Transverse colon (tissue), 4 donors: ENCODE results near the gene PCBP3. TPM values are rescaled to one million over a fixed set of nuclear protein-coding genes. Genes with fewer than 3 reads are reported as not detected.
A peak's percentile ranks its signal among the peaks of the same experiment; 100 is the strongest.

Experiments
- DNase-seq: peaks from one replicate; pipeline ENCODE4 v3.0.0-alpha.2; 2019
- H3K27ac ChIP-seq, 4 donors: fragments of 200-600 bp; sonication (generic); 2 replicates each; pipeline ENCODE4 v1.5.1; 2016 to 2018; ENCODE audit warnings: inconsistent platforms in 4 of 4
- H3K27me3 ChIP-seq: fragments of 200-600 bp; sonication (generic); 2 replicates; pipeline ENCODE4 v1.5.1; 2017; ENCODE audit warnings: inconsistent platforms
- H3K36me3 ChIP-seq, 4 donors: fragments of 200-600 bp; sonication (generic); 2 replicates each; pipeline ENCODE4 v1.5.1; 2017 to 2019; ENCODE audit warnings: inconsistent platforms in 4 of 4
- H3K4me1 ChIP-seq, 4 donors: fragments of 200-600 bp; sonication (generic); 2 replicates each; pipeline ENCODE4 v1.5.1; 2017 to 2020; ENCODE audit warnings: inconsistent platforms in 4 of 4
- H3K4me3 ChIP-seq, 4 donors: fragments of 200-600 bp; sonication (generic); 1 replicate in 1 of 4; 2 replicates in 3 of 4; pipeline versions ENCODE4 v1.5.1 to v1.6.1; 2017 to 2019; ENCODE audit warnings: inconsistent platforms in 4 of 4
- H3K9me3 ChIP-seq, 2 donors: fragments of 200-600 bp; sonication (generic); 2 replicates each; pipeline ENCODE4 v1.5.1; 2017 to 2019; ENCODE audit warnings: inconsistent platforms in 2 of 2
- CTCF ChIP-seq, 5 experiments: fragments of 200-600 bp in 3 of 5; fragments of 450-650 bp in 2 of 5; sonication (generic) in 3 of 5; IDR thresholded peaks; 1 replicate in 2 of 5; 2 replicates in 3 of 5; pipeline ENCODE4 v1.5.1; 2016 to 2017; ENCODE audit warnings: antibody characterized with exemption in 5 of 5, inconsistent platforms in 3 of 5, mild to moderate bottlenecking in 2 of 5, moderate library complexity in 1 of 5
- EP300 ChIP-seq: sonication (generic); formaldehyde crosslinking; IDR thresholded peaks from one replicate; pipeline ENCODE4 v1.6.1; 2017; ENCODE audit warnings: antibody characterized with exemption, low read depth
- POLR2A ChIP-seq: fragments of 450-650 bp; IDR thresholded peaks from one replicate; pipeline ENCODE4 v1.6.1; 2016; ENCODE audit warnings: antibody characterized with exemption, mild to moderate bottlenecking, moderate library complexity
- POLR2AphosphoS5 ChIP-seq, 3 donors: sonication (generic); formaldehyde crosslinking; IDR thresholded peaks; one replicate each; pipeline ENCODE4 v1.6.1; 2016; ENCODE audit warnings: antibody characterized with exemption in 3 of 3
- WGBS, 2 donors: methylation state at CpG; one replicate each; pipeline ENCODE4 v1.1.5; 2018; ENCODE audit warnings: low coverage in 1 of 2; 5-methylcytosine and 5-hydroxymethylcytosine counted together
- in situ Hi-C, 4 donors: fragments of 200-750 bp; cut with MboI; loops; one replicate each; pipeline versions ENCODE4 v1.15.0 to v1.15.1; 2017; ENCODE audit warnings: low sequenced_read_pairs in 3 of 4, low pct_ligation_motif_present in 1 of 4, low pct_unique_long_range_greater_than_20kb in 1 of 4
- intact Hi-C: fragments of 100-400 bp; cut with DNase I; formaldehyde crosslinking; loops from one replicate; pipeline ENCODE4 v1.15.1; 2023; ENCODE audit warnings: low total_unique reads
- total RNA-seq, 4 donors: library from RNA; depleted of rRNA; stranded (reverse); fragments of >200 nt; gene quantifications; one replicate each; pipeline ENCODE4 v1.1.0, GENCODE V29; 2016

Gene PCBP3
- total RNA-seq, 4 donors from 2014 or later, result 0.80 to 7.8 (median 5.3) TPM

- DNase-seq, result no peak
- Histone ChIP-seq H3K27me3 (no peaks in the 10 kb centered on the region), H3K4me3 (no peak overlapping the region), H3K4me1 (peaks cover 0 to 5% (median 1%) of the 10 kb centered on the region in 4 donors), H3K36me3 (no peaks in the 10 kb centered on the region), H3K27ac (no peak overlapping the region), H3K9me3 (no peaks in the 10 kb centered on the region)
- intact Hi-C loops (no loop called here), in situ Hi-C loops (no loop called here)
- WGBS, 2 donors, result 83 to 90% methylated on average over 3 to 24 of the region's 24 CpGs
- TF ChIP-seq POLR2AphosphoS5 (IDR thresholded peaks at IDR 0.05), result no peak
- no peak for TF ChIP-seq CTCF (IDR thresholded peaks at IDR 0.05)
- no peak for TF ChIP-seq EP300
Measured at GRCh38 chr21:45834026-45834715, 190.6 kb downstream of the PCBP3 start.

DNA sequence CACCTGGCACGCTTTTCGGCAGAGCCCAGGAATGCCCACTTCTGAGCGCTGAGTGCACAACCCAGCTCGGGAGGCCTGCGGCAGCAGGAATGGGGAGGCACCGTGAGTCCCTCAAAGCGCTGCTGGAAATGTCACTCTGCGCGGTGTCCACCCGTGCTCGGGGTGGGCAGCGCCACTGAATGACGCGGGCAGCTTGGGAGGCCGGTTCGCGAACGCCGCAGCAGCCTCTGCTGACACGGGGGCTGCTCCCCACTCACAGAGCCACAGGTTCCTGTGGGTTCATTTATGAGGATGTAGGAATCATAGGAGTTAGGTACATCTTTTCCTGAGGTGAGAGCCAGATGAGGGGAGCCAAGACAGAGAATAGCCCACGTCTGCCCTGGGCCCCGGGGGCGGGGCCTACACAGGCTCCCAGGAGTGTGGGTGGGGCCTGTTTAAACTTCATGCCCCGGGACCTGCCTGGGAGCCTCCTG lies 191.3 kb downstream of the PCBP3 start:
- intact Hi-C loops (loop anchor here (1.0 kb wide), 1 partner anchor 21 kb away; no protein-coding TSS in a partner anchor), in situ Hi-C loops (no loop called here)
- 92% methylated on average over 24 of the region's 24 CpGs; no CpG with 5 or more reads in 1 of the 2 donors for WGBS, 2 donors
- Histone ChIP-seq H3K27me3 (no peaks in the 10 kb centered on the region), H3K36me3 (no peaks in the 10 kb centered on the region), H3K9me3 (no peaks in the 10 kb centered on the region), H3K27ac (no peak overlapping the region), H3K4me3 (no peak overlapping the region), H3K4me1 (peaks cover 0 to 5% (median 1%) of the 10 kb centered on the region in 4 donors)
- DNase-seq, result no peak
- TF ChIP-seq EP300 (no peak), POLR2AphosphoS5 (IDR thresholded peaks at IDR 0.05) (no peak), POLR2A (no peak), CTCF (IDR thresholded peaks at IDR 0.05) (no peak)

DNA sequence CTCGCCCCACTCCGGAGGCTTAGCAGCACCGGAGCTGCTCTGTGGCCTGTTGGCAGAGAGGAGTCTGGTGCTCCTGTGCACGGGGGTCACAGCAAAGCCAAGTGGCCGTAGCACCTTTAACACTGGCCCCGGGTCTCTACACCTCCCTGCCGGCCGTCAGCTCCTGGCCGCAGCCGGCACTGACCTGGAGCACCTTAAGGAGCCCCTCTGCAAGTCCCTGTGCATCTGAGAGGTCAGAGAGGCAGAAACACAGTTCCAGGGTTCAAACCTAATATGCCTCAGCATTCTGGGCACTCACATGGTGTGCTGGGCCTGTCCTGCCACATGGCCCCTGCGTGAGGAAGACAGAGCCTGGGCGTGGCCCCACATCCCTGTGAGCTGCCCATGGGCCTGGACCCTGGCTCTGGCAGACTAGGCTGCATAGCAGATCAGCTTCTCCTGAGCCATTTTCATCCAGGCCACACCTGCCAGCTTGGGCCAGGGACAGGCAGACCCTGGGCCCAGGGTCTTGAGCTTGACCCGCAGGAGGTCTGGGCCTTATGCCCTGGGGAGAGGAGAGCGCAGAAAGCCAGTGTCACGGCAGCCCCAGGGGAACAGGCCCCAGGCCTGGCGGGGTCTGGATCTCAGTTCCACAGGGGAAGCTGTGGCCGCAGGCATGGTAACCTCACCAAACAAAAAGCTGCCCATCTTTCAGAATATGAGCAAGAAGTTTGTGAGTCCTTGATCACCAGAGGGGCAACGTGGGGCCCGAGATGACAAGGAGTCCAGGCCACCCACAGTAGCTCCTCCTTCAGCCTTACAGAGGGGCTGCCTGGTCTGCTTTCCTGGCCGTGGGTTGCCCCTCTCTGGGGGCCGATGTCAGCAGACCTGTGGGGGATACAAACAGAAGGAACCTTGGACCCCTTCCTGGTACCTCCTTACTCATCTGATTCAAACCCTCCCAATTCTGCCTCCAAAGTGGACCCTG lies 192.1 kb downstream of the PCBP3 start:
- no peak for TF ChIP-seq POLR2AphosphoS5 (IDR thresholded peaks at IDR 0.05)
- TF ChIP-seq EP300, result no peak
- TF ChIP-seq POLR2A, result no peak
- no peak for TF ChIP-seq CTCF (IDR thresholded peaks at IDR 0.05)
- no peaks in the 10 kb centered on the region for H3K36me3 ChIP-seq
- H3K27me3 ChIP-seq, result no peaks in the 10 kb centered on the region
- intact Hi-C loops, result loop anchor here (1.0 kb wide), 1 partner anchor 21 kb away; no protein-coding TSS in a partner anchor
- WGBS, 2 donors, result 86% methylated on average over 15 of the region's 21 CpGs; no CpG with 5 or more reads in 1 of the 2 donors
- H3K27ac ChIP-seq, result peak overlapping the region in 1 of 4 donors; percentile 11
- in situ Hi-C loops, result no loop called here
- DNase-seq, result no peak
- H3K4me1 ChIP-seq, result peaks cover 0 to 5% (median 0%) of the 10 kb centered on the region in 4 donors
- H3K9me3 ChIP-seq, result no peaks in the 10 kb centered on the region
- no peak overlapping the region for H3K4me3 ChIP-seq

DNA sequence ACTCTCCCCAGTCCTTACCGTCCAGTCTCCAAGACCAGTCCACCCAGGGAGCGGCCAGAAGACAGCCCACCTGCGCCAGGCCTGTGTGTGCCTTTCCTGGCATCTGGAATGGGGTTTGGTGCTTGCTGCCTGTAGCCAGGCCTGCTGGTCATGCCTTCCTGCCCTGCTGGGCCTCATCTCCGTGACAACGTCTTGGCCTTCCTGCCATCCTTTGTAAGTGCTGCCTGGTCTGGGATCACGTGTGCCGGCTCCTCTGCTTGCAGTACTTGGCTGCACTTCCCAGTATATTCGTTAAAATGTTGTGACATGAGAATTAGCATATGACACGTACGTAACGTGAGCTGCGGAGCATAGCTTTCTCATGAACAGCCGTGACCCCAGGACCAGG lies 192.7 kb downstream of the PCBP3 start:
- intact Hi-C loops, result no loop called here
- WGBS, 2 donors, result 74 to 88% methylated on average over 6 to 13 of the region's 13 CpGs
- H3K27ac ChIP-seq, result no peak overlapping the region
- peaks cover 0 to 5% (median 0%) of the 10 kb centered on the region in 4 donors for H3K4me1 ChIP-seq
- H3K9me3 ChIP-seq, result peaks cover 5% of the 10 kb centered on the region in 2 donors
- no peaks in the 10 kb centered on the region for H3K36me3 ChIP-seq
- no peaks in the 10 kb centered on the region for H3K27me3 ChIP-seq
- H3K4me3 ChIP-seq, result no peak overlapping the region
- TF ChIP-seq POLR2A (no peak), EP300 (no peak), POLR2AphosphoS5 (IDR thresholded peaks at IDR 0.05) (no peak), CTCF (IDR thresholded peaks at IDR 0.05) (no peak)
- no peak for DNase-seq
- in situ Hi-C loops, result no loop called here
